HCT116 (cell line): ENCODE results near the gene FABP2. TPM values are rescaled to one million over a fixed set of nuclear protein-coding genes. Genes with fewer than 3 reads are reported as not detected.

Experiments
- ATAC-seq: fragments of 200-7000 bp; cut with Tn5 transposase; 2 replicates; pipeline ENCODE4 v1.9.1; 2020; ENCODE audit warnings: mild to moderate bottlenecking, moderate library complexity
- BruUV-seq: library from RNA; stranded (reverse); fragments of 400-500 nt; replicated peaks from 2 replicates; lab custom pipeline; 2021; lab: Mats Ljungman, UMichigan
- CTCF ChIA-PET: fragments of 300-600 bp; sonication (Branson Sonifier 250); formaldehyde crosslinking; loops from one replicate; lab custom pipeline; 2021; ENCODE audit warnings: antibody characterized with exemption; lab: Charles Lee
- POLR2A ChIA-PET: fragments of 300-600, 350-600 bp; sonication (Branson Sonifier 250); formaldehyde crosslinking; loops from one replicate; lab custom pipeline; 2021; ENCODE audit warnings: antibody characterized with exemption; lab: Charles Lee
- RAD21 ChIA-PET, 2 experiments: fragments of 300-600 bp; sonication (Branson Sonifier 250); formaldehyde crosslinking; loops; one replicate each; lab custom pipeline; 2023; ENCODE audit warnings: low total read pairs in 2 of 2; ENCODE audit not compliant: uncharacterized antibody in 2 of 2, unreplicated experiment in 2 of 2, low non-redundant PET in 1 of 2; lab: Charles Lee
- DNase-seq: peaks from one replicate; pipeline ENCODE4 v3.0.0-alpha.2; 2010; ENCODE audit warnings: low read depth, low spot score
- H2AFZ ChIP-seq: fragments of 200-600 bp; shearing (Covaris generic), sonication (generic); 2 replicates; pipeline ENCODE4 v1.6.1; 2017; ENCODE audit warnings: low read depth, mixed run types, mixed read lengths, antibody characterized with exemption, low read length; ENCODE audit not compliant: poor library complexity, severe bottlenecking
- H3K27ac ChIP-seq: 2 replicates; pipeline ENCODE4 v1.5.1; 2012; ENCODE audit warnings: low read depth, low read length
- H3K27me3 ChIP-seq: fragments of 200-600 bp; sonication (generic); 2 replicates; pipeline ENCODE4 v1.6.1; 2016; ENCODE audit warnings: mixed run types, low read length, mixed read lengths; ENCODE audit not compliant: insufficient read depth
- H3K36me3 ChIP-seq, 2 experiments: fragments of 200-500 bp in 1 of 2; fragments of 200-600 bp in 1 of 2; sonication (Bioruptor generic) in 1 of 2; sonication (generic) in 1 of 2; 2 replicates each; pipeline versions ENCODE4 v1.5.1 to v1.6.1; 2014 to 2016; ENCODE audit warnings: low read length in 2 of 2, inconsistent platforms in 1 of 2, mixed read lengths in 1 of 2, mixed run types in 1 of 2; ENCODE audit not compliant: insufficient read depth in 2 of 2, control insufficient read depth in 1 of 2
- H3K4me1 ChIP-seq, 2 experiments: fragments of 200-600 bp in 1 of 2; sonication (generic) in 1 of 2; 2 replicates each; pipeline versions ENCODE4 v1.5.1 to v1.6.1; 2012 to 2017; ENCODE audit warnings: low read length in 2 of 2, inconsistent platforms in 1 of 2, mild to moderate bottlenecking in 1 of 2, mixed read lengths in 1 of 2, mixed run types in 1 of 2, moderate library complexity in 1 of 2; ENCODE audit not compliant: insufficient read depth in 2 of 2, control insufficient read depth in 1 of 2
- H3K4me2 ChIP-seq: fragments of 200-600 bp; sonication (generic); 2 replicates; pipeline ENCODE4 v1.6.1; 2017; ENCODE audit warnings: mixed run types, low read length, mixed read lengths
- H3K4me3 ChIP-seq, 2 experiments: fragments of 200-600 bp in 1 of 2; sonication (generic) in 1 of 2; replicated peaks in 1 of 2; 2 replicates each; pipeline ENCODE4 v1.5.1; 2011 to 2016; ENCODE audit warnings: low read length in 2 of 2, control low read depth in 1 of 2, low read depth in 1 of 2, mild to moderate bottlenecking in 1 of 2, mixed read lengths in 1 of 2, mixed run types in 1 of 2
- H3K79me2 ChIP-seq: fragments of 200-600 bp; sonication (generic); 2 replicates; pipeline ENCODE4 v1.6.1; 2017; ENCODE audit warnings: mild to moderate bottlenecking, mixed run types, low read length, moderate library complexity, mixed read lengths; ENCODE audit not compliant: insufficient read depth
- H3K9ac ChIP-seq: fragments of 200-600 bp; sonication (generic); 2 replicates; pipeline ENCODE4 v1.6.1; 2016; ENCODE audit warnings: low read length, mixed read lengths
- H3K9me2 ChIP-seq: fragments of 200-600 bp; sonication (generic), shearing (Covaris generic); 2 replicates; pipeline ENCODE4 v1.6.1; 2017; ENCODE audit warnings: mixed run types, mild to moderate bottlenecking, moderate library complexity; ENCODE audit not compliant: insufficient read depth
- H3K9me3 ChIP-seq, 2 experiments: fragments of 200-500 bp in 1 of 2; fragments of 200-600 bp in 1 of 2; sonication (Bioruptor generic) in 1 of 2; sonication (generic) in 1 of 2; 2 replicates each; pipeline ENCODE4 v1.6.1; 2014 to 2017; ENCODE audit warnings: low read length in 2 of 2, mixed read lengths in 2 of 2, inconsistent platforms in 1 of 2, low read depth in 1 of 2, mild to moderate bottlenecking in 1 of 2, mixed run types in 1 of 2, moderate library complexity in 1 of 2; ENCODE audit not compliant: control insufficient read depth in 1 of 2, insufficient read depth in 1 of 2
- H4K20me1 ChIP-seq: fragments of 200-600 bp; sonication (generic), shearing (Covaris generic); 2 replicates; pipeline ENCODE4 v1.6.1; 2017; ENCODE audit warnings: mixed run types, mild to moderate bottlenecking, moderate library complexity; ENCODE audit not compliant: insufficient read depth
- SRF ChIP-seq: IDR thresholded peaks from 2 replicates; pipeline ENCODE4 v1.6.1; 2012; ENCODE audit warnings: low read depth
- intact Hi-C: fragments of 100-400 bp; cut with micrococcal nuclease; formaldehyde crosslinking; loops from 2 replicates; pipeline ENCODE4 v1.10.0; 2022
- total RNA-seq: library from RNA; stranded (reverse); gene quantifications from one replicate; pipeline ENCODE4 v1.2.1, GENCODE V29; 2021; ENCODE audit not compliant: unreplicated experiment
- TF ChIP-seq, protein P1 (sequence below): IDR thresholded peaks from 2 replicates; pipeline ENCODE4 v1.6.1; 2011; ENCODE audit warnings: mild to moderate bottlenecking, low read length, moderate library complexity; ENCODE audit not compliant: insufficient replicate concordance; ENCODE audit errors: extremely low read depth

FABP2 gene
- total RNA-seq, 1 experiment from 2014 or later: not detected

DNA sequence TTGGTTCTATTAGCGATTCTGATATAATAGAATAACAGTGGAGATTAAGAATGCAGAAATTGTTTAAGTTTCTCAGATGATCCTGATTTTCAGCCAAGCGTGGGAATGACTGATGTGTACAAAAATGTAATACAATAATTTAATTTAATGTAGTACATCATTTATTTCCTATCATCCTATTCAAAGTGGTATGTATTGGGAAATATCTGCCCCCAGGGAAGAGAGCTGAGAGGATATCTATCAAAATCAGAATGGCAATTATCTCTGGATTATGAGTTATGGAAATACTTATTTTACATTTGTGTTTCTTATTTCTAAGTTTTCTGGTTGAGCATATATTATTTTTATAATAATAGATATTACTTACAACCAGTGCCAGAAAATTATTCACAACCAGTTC lies 3.9 kb downstream of the FABP2 start (continued):
- TF ChIP-seq, protein P1, sequence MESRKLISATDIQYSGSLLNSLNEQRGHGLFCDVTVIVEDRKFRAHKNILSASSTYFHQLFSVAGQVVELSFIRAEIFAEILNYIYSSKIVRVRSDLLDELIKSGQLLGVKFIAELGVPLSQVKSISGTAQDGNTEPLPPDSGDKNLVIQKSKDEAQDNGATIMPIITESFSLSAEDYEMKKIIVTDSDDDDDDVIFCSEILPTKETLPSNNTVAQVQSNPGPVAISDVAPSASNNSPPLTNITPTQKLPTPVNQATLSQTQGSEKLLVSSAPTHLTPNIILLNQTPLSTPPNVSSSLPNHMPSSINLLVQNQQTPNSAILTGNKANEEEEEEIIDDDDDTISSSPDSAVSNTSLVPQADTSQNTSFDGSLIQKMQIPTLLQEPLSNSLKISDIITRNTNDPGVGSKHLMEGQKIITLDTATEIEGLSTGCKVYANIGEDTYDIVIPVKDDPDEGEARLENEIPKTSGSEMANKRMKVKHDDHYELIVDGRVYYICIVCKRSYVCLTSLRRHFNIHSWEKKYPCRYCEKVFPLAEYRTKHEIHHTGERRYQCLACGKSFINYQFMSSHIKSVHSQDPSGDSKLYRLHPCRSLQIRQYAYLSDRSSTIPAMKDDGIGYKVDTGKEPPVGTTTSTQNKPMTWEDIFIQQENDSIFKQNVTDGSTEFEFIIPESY: no peak

DNA sequence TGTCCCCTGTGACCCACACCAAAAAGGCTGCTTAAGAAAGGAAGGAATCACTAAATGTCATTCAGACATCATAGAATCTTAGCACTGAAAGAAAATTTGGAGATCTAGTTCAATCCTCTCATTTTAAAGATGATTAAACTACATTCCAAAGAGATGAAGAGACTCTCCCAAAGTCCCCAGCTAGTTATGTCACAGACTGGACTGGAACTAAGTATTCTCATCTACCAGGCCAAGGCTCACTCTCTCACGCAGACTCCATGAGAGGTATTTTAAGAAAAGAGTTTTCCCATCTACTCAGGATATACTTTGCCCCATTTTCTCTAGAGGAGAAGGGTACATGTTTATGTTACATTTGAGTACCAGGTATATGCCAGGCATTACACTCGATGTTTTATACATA lies 6.9 kb downstream of the FABP2 start:
- Histone ChIP-seq H3K4me2 (no peak overlapping the region), H3K36me3 (no peaks in the 10 kb centered on the region), H3K27ac (no peak overlapping the region), H3K9me2 (no peaks in the 10 kb centered on the region), H3K9me3 (no peaks in the 10 kb centered on the region), H3K79me2 (no peaks in the 10 kb centered on the region), H3K4me1 (no peaks in the 10 kb centered on the region), H3K27me3 (no peaks in the 10 kb centered on the region)
- DNase-seq (no peak), ATAC-seq (no peak)
- no TSS peak for BruUV-seq
- ChIA-PET POLR2A (no interaction called here), RAD21 (no interaction called here)
- TF ChIP-seq SRF: no peak
- TF ChIP-seq, protein P1: no peak
- TF ChIP-seq, all 23 proteins: peak for 0
- intact Hi-C loops: no loop called here
- Histone ChIP-seq H3K4me3 (no peak overlapping the region), H2AFZ (no peak overlapping the region), H4K20me1 (no peaks in the 10 kb centered on the region), H3K9ac (no peak overlapping the region)
- CTCF ChIA-PET: no interaction called here
